WTC11 (cell line): ENCODE measurements around the gene ELAVL1. TPM values are rescaled to one million over a fixed set of nuclear protein-coding genes. Genes with fewer than 3 reads are reported as not detected.

Experiments
- ATAC-seq: fragments of 200-7000 bp; cut with Tn5 transposase; 2 replicates; pipeline ENCODE4 v1.10.0; 2021; ENCODE audit warnings: mild to moderate bottlenecking, moderate library complexity
- CTCF ChIA-PET: fragments of 300-600 bp; sonication (Branson Sonifier 250); formaldehyde crosslinking; loops from one replicate; lab custom pipeline; 2021; ENCODE audit warnings: antibody characterized with exemption; lab: Charles Lee
- POLR2A ChIA-PET: fragments of 350-600 bp; sonication (Branson Sonifier 250); formaldehyde crosslinking; loops from one replicate; lab custom pipeline; 2021; ENCODE audit warnings: antibody characterized with exemption; lab: Charles Lee
- DNase-seq: peaks from one replicate; pipeline ENCODE4 v3.0.0; 2021; ENCODE audit warnings: low spot score
- H3K27ac Mint-ChIP-seq: 2 replicates; pipeline ENCODE4 v1.8.0; 2021; ENCODE audit warnings: mixed read lengths
- H3K27me3 Mint-ChIP-seq: 2 replicates; pipeline ENCODE4 v1.8.0; 2021; ENCODE audit warnings: low read depth, mild to moderate bottlenecking, moderate library complexity, mixed read lengths
- H3K36me3 Mint-ChIP-seq: 2 replicates; pipeline ENCODE4 v1.8.0; 2021; ENCODE audit warnings: mixed read lengths
- H3K4me1 Mint-ChIP-seq: 2 replicates; pipeline ENCODE4 v1.8.0; 2022; ENCODE audit warnings: mixed read lengths
- H3K4me3 Mint-ChIP-seq: 2 replicates; pipeline ENCODE4 v1.8.0; 2021; ENCODE audit warnings: mild to moderate bottlenecking, moderate library complexity, mixed read lengths
- H3K9me3 Mint-ChIP-seq: 2 replicates; pipeline ENCODE4 v1.8.0; 2021; ENCODE audit warnings: mixed read lengths
- ELF4 ChIP-seq: sonication (generic); formaldehyde crosslinking; IDR thresholded peaks from 2 replicates; pipeline ENCODE4 v1.8.1; 2022; ENCODE audit warnings: low read depth, mild to moderate bottlenecking, moderate library complexity, missing genetic modification reagents
- ESRRA ChIP-seq: sonication (generic); formaldehyde crosslinking; IDR thresholded peaks from 2 replicates; pipeline ENCODE4 v1.8.1; 2022; ENCODE audit warnings: mild to moderate bottlenecking, missing genetic modification reagents, borderline replicate concordance
- FOXP1 ChIP-seq: sonication (generic); formaldehyde crosslinking; IDR thresholded peaks from 2 replicates; pipeline ENCODE4 v1.8.0; 2022; ENCODE audit warnings: missing genetic modification reagents, mild to moderate bottlenecking, moderate library complexity, borderline replicate concordance
- IRF2 ChIP-seq: sonication (generic); formaldehyde crosslinking; IDR thresholded peaks from 2 replicates; pipeline ENCODE4 v1.8.0; 2022; ENCODE audit warnings: low read depth, missing genetic modification reagents, borderline replicate concordance
- JUN ChIP-seq: sonication (generic); formaldehyde crosslinking; IDR thresholded peaks from 2 replicates; pipeline ENCODE4 v1.8.0; 2023; ENCODE audit warnings: mild to moderate bottlenecking, missing genetic modification reagents
- KAT7 ChIP-seq: sonication (generic); formaldehyde crosslinking; IDR thresholded peaks from 2 replicates; pipeline ENCODE4 v1.8.1; 2023; ENCODE audit warnings: missing genetic modification reagents, mild to moderate bottlenecking, borderline replicate concordance
- MYBL2 ChIP-seq: sonication (generic); formaldehyde crosslinking; IDR thresholded peaks from 2 replicates; pipeline ENCODE4 v1.8.1; 2023; ENCODE audit warnings: mild to moderate bottlenecking, moderate library complexity, missing genetic modification reagents
- NR2C2 ChIP-seq: sonication (generic); formaldehyde crosslinking; IDR thresholded peaks from 2 replicates; pipeline ENCODE4 v1.8.0; 2022; ENCODE audit warnings: mild to moderate bottlenecking, missing genetic modification reagents
- NR3C1 ChIP-seq: sonication (generic); formaldehyde crosslinking; conservative IDR thresholded peaks from 2 replicates; pipeline ENCODE4 v1.8.1; 2023; ENCODE audit warnings: low read depth, mild to moderate bottlenecking, missing genetic modification reagents
- PRRX2 ChIP-seq: fragments of 250-450 bp; sonication (Bioruptor Pico); IDR thresholded peaks from 2 replicates; pipeline ENCODE4 v1.8.0; 2021; ENCODE audit warnings: mild to moderate bottlenecking
- RELA ChIP-seq: sonication (generic); formaldehyde crosslinking; IDR thresholded peaks from 2 replicates; pipeline ENCODE4 v1.8.1; 2022; ENCODE audit warnings: missing genetic modification reagents, mild to moderate bottlenecking, borderline replicate concordance
- SMAD3 ChIP-seq: sonication (generic); formaldehyde crosslinking; IDR thresholded peaks from 2 replicates; pipeline ENCODE4 v1.8.0; 2022; ENCODE audit warnings: missing genetic modification reagents, mild to moderate bottlenecking, borderline replicate concordance
- SP1 ChIP-seq: sonication (generic); formaldehyde crosslinking; conservative IDR thresholded peaks from 2 replicates; pipeline ENCODE4 v1.8.1; 2022; ENCODE audit warnings: missing genetic modification reagents
- TEAD4 ChIP-seq: sonication (generic); formaldehyde crosslinking; IDR thresholded peaks from 2 replicates; pipeline ENCODE4 v1.8.0; 2022; ENCODE audit warnings: mild to moderate bottlenecking, missing genetic modification reagents
- TP53 ChIP-seq: sonication (generic); formaldehyde crosslinking; IDR thresholded peaks from 2 replicates; pipeline ENCODE4 v1.8.1; 2023; ENCODE audit warnings: mild to moderate bottlenecking, missing genetic modification reagents
- ZNF232 ChIP-seq: sonication (generic); formaldehyde crosslinking; IDR thresholded peaks from 2 replicates; pipeline ENCODE4 v1.8.0; 2022; ENCODE audit warnings: mild to moderate bottlenecking, missing genetic modification reagents
- ZNF396 ChIP-seq: fragments of 250-450 bp; sonication (Bioruptor Pico); IDR thresholded peaks from 2 replicates; pipeline ENCODE4 v1.8.0; 2021; ENCODE audit warnings: mild to moderate bottlenecking, moderate library complexity, borderline replicate concordance
- ZNF416 ChIP-seq: fragments of 250-450 bp; sonication (Bioruptor Pico); IDR thresholded peaks from 2 replicates; pipeline ENCODE4 v1.9.0; 2021; ENCODE audit warnings: mild to moderate bottlenecking, inconsistent platforms
- total RNA-seq: library from RNA; stranded (reverse); gene quantifications from 3 replicates; pipeline ENCODE4 v1.2.3, GENCODE V29; 2021
- TF ChIP-seq, protein P1 (sequence below): sonication (generic); formaldehyde crosslinking; IDR thresholded peaks from 2 replicates; pipeline ENCODE4 v1.8.0; 2023; ENCODE audit warnings: mild to moderate bottlenecking, missing genetic modification reagents
- TF ChIP-seq, protein P2 (sequence below): fragments of 250-450 bp; sonication (Bioruptor Pico); IDR thresholded peaks from 2 replicates; pipeline ENCODE4 v1.9.0; 2021; ENCODE audit warnings: moderate library complexity, mild to moderate bottlenecking, inconsistent platforms, borderline replicate concordance
- TF ChIP-seq, protein P3 (sequence below): fragments of 250-450 bp; sonication (Bioruptor Pico); IDR thresholded peaks from 2 replicates; pipeline ENCODE4 v1.9.0; 2021; ENCODE audit warnings: mild to moderate bottlenecking
- TF ChIP-seq, protein P4 (sequence below): sonication (generic); formaldehyde crosslinking; IDR thresholded peaks from 2 replicates; pipeline ENCODE4 v1.8.1; 2022; ENCODE audit warnings: missing genetic modification reagents, borderline replicate concordance
- TF ChIP-seq, protein P5 (sequence below): fragments of 250-450 bp; sonication (Bioruptor Pico); IDR thresholded peaks from 2 replicates; pipeline ENCODE4 v1.9.0; 2021; ENCODE audit warnings: mild to moderate bottlenecking

ELAVL1 gene
- total RNA-seq, 1 experiment from 2014 or later, result 160 TPM

DNA sequence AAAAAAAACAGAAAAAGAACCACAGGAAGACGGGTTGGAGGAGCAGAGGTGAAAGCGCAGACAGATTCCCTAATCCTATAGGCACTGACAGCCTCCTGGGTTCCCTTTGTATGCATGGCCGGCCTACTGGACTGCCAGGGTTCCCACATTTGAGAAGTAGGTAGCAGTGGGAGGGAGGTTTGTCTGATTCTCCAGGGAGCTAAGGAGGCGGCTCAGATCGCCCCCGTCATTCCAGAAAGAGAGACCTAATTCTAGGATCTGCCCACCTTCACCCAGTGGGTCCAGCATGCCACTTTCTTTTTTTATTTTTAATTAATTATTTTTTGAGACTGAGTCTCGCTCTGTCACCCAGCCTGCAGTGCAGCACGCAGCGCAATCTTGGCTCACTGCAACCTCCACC lies 37.5 kb upstream of the ELAVL1 start:
- Mint-ChIP-seq H3K27me3 (peaks cover 11% of the 10 kb centered on the region), H3K36me3 (no peaks in the 10 kb centered on the region), H3K27ac (no peak overlapping the region), H3K9me3 (peaks cover 4% of the 10 kb centered on the region; the same call in 1 of the 2 replicates), H3K4me1 (no peaks in the 10 kb centered on the region), H3K4me3 (no peak overlapping the region)
- TF ChIP-seq RELA (CRISPR knock-in tag) (no peak), JUN (CRISPR knock-in tag) (no peak), TP53 (CRISPR knock-in tag) (no peak), MYBL2 (CRISPR knock-in tag) (no peak)
- TF ChIP-seq, protein P1, sequence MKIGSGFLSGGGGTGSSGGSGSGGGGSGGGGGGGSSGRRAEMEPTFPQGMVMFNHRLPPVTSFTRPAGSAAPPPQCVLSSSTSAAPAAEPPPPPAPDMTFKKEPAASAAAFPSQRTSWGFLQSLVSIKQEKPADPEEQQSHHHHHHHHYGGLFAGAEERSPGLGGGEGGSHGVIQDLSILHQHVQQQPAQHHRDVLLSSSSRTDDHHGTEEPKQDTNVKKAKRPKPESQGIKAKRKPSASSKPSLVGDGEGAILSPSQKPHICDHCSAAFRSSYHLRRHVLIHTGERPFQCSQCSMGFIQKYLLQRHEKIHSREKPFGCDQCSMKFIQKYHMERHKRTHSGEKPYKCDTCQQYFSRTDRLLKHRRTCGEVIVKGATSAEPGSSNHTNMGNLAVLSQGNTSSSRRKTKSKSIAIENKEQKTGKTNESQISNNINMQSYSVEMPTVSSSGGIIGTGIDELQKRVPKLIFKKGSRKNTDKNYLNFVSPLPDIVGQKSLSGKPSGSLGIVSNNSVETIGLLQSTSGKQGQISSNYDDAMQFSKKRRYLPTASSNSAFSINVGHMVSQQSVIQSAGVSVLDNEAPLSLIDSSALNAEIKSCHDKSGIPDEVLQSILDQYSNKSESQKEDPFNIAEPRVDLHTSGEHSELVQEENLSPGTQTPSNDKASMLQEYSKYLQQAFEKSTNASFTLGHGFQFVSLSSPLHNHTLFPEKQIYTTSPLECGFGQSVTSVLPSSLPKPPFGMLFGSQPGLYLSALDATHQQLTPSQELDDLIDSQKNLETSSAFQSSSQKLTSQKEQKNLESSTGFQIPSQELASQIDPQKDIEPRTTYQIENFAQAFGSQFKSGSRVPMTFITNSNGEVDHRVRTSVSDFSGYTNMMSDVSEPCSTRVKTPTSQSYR (CRISPR knock-in tag), result no peak
- DNase-seq (no peak), ATAC-seq (no peak)
- ChIA-PET POLR2A (no interaction called here), CTCF (interaction anchor here (1.4 kb wide), 1 partner anchor 98 kb away, joined by 4 read pairs; no protein-coding TSS in a partner anchor)

DNA sequence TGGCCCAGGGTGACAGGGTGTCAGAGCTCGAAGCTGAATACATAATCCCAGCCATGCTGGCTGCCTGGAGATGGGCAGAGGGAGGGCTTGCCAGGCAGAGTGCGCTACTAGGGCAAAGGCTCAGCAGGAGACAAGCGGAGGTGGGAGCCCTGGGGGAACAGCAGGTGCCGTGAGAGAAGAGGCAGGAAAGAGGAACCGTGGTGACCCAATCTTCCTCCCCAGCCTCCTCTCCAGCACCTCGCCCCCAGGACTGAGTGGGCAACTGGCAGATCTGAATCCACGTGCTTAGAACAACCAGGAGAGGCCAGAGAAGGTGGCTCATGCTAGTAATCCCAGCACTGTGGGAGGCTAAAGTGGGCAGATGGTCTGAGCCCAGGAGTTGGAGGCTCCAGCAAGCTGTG lies 36.1 kb upstream of the ELAVL1 start:
- Mint-ChIP-seq H3K27me3 (peaks cover 16% of the 10 kb centered on the region), H3K27ac (no peak overlapping the region), H3K4me1 (no peaks in the 10 kb centered on the region), H3K36me3 (no peaks in the 10 kb centered on the region), H3K9me3 (peaks cover 4% of the 10 kb centered on the region; the same call in 1 of the 2 replicates), H3K4me3 (no peak overlapping the region)
- ATAC-seq (no peak), DNase-seq (no peak)
- TF ChIP-seq SMAD3 (CRISPR knock-in tag) (no peak), TEAD4 (CRISPR knock-in tag) (no peak), FOXP1 (CRISPR knock-in tag) (no peak), SP1 (CRISPR knock-in tag) (no peak), KAT7 (CRISPR knock-in tag) (no peak), IRF2 (CRISPR knock-in tag) (no peak), NR2C2 (CRISPR knock-in tag) (no peak), PRRX2 (no peak), ESRRA (CRISPR knock-in tag) (no peak), ZNF396 (CRISPR knock-in tag) (no peak), ZNF232 (no peak), ZNF416 (no peak), ELF4 (CRISPR knock-in tag) (no peak), NR3C1 (CRISPR knock-in tag) (no peak)
- TF ChIP-seq, protein P2, sequence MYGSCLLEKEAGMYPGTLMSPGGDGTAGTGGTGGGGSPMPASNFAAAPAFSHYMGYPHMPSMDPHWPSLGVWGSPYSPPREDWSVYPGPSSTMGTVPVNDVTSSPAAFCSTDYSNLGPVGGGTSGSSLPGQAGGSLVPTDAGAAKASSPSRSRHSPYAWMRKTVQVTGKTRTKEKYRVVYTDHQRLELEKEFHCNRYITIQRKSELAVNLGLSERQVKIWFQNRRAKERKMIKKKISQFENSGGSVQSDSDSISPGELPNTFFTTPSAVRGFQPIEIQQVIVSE (CRISPR knock-in tag), result no peak
- TF ChIP-seq, protein P3, sequence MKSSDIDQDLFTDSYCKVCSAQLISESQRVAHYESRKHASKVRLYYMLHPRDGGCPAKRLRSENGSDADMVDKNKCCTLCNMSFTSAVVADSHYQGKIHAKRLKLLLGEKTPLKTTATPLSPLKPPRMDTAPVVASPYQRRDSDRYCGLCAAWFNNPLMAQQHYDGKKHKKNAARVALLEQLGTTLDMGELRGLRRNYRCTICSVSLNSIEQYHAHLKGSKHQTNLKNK (CRISPR knock-in tag), result no peak
- TF ChIP-seq, protein P4, sequence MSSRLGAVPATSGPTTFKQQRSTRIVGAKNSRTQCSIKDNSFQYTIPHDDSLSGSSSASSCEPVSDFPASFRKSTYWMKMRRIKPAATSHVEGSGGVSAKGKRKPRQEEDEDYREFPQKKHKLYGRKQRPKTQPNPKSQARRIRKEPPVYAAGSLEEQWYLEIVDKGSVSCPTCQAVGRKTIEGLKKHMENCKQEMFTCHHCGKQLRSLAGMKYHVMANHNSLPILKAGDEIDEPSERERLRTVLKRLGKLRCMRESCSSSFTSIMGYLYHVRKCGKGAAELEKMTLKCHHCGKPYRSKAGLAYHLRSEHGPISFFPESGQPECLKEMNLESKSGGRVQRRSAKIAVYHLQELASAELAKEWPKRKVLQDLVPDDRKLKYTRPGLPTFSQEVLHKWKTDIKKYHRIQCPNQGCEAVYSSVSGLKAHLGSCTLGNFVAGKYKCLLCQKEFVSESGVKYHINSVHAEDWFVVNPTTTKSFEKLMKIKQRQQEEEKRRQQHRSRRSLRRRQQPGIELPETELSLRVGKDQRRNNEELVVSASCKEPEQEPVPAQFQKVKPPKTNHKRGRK (CRISPR knock-in tag), result no peak
- TF ChIP-seq, protein P5, sequence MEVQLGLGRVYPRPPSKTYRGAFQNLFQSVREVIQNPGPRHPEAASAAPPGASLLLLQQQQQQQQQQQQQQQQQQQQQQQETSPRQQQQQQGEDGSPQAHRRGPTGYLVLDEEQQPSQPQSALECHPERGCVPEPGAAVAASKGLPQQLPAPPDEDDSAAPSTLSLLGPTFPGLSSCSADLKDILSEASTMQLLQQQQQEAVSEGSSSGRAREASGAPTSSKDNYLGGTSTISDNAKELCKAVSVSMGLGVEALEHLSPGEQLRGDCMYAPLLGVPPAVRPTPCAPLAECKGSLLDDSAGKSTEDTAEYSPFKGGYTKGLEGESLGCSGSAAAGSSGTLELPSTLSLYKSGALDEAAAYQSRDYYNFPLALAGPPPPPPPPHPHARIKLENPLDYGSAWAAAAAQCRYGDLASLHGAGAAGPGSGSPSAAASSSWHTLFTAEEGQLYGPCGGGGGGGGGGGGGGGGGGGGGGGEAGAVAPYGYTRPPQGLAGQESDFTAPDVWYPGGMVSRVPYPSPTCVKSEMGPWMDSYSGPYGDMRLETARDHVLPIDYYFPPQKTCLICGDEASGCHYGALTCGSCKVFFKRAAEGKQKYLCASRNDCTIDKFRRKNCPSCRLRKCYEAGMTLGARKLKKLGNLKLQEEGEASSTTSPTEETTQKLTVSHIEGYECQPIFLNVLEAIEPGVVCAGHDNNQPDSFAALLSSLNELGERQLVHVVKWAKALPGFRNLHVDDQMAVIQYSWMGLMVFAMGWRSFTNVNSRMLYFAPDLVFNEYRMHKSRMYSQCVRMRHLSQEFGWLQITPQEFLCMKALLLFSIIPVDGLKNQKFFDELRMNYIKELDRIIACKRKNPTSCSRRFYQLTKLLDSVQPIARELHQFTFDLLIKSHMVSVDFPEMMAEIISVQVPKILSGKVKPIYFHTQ (CRISPR knock-in tag), result no peak
- POLR2A ChIA-PET, result no interaction called here
- CTCF ChIA-PET, result interaction anchor here (1.4 kb wide), 1 partner anchor 39 kb away, joined by 6 read pairs; no protein-coding TSS in a partner anchor
